NCI-H2196 (cell line): ENCODE results near the gene LRRC57.
"Not testable (repeated sequence)": the region's sequence is repeated elsewhere in the genome, so short reads cannot be mapped to it uniquely, and the experiment has no call there.

Experiments used
- DNase-seq: peaks from one replicate; lab custom pipeline; 2025; ENCODE audit not compliant: unreplicated experiment; lab: John Stamatoyannopoulos, UW

Gene LRRC57

GRCh38 chr15:42548249-42549031, at the start of gene LRRC57, which contains the start of gene HAUS2:
LRRC57 (minus strand) TSS chr15:42548793; CDS start chr15:42548434, 359 bp downstream.
HAUS2 (plus strand) TSS chr15:42548838; CDS start chr15:42548873, 35 bp downstream.
- peak; percentile 78 for DNase-seq

GRCh38 chr15:42595626-42596240, 47.1 kb upstream of the LRRC57 start:
- no peak for DNase-seq

GRCh38 chr15:42594095-42594494, 45.5 kb upstream of the LRRC57 start:
- DNase-seq, result no peak

- DNase-seq, result no peak
Observed at GRCh38 chr15:42593143-42593542, 44.5 kb upstream of the LRRC57 start.

- DNase-seq, result no peak
Observed at GRCh38 chr15:42592716-42593115, 44.1 kb upstream of the LRRC57 start.

- peak; percentile 13 for DNase-seq
Observed at GRCh38 chr15:42591238-42591934, 42.8 kb upstream of the LRRC57 start.

GRCh38 chr15:42590619-42591237, 42.1 kb upstream of the LRRC57 start:
- DNase-seq, result no peak

GRCh38 chr15:42584031-42584765, 35.6 kb upstream of the LRRC57 start:
- no peak for DNase-seq

GRCh38 chr15:42582569-42583375, 34.2 kb upstream of the LRRC57 start:
- no peak for DNase-seq

- peak; percentile 58 for DNase-seq
Observed at GRCh38 chr15:42581272-42581730, 32.7 kb upstream of the LRRC57 start.

- DNase-seq, result no peak
Observed at GRCh38 chr15:42578984-42579537, 30.5 kb upstream of the LRRC57 start.

GRCh38 chr15:42577514-42578031, 29.0 kb upstream of the LRRC57 start:
- no peak for DNase-seq

GRCh38 chr15:42576776-42577175, 28.2 kb upstream of the LRRC57 start:
- DNase-seq, result no peak

- DNase-seq, result no peak
Observed at GRCh38 chr15:42576040-42576594, 27.5 kb upstream of the LRRC57 start.

GRCh38 chr15:42575188-42576039, 26.8 kb upstream of the LRRC57 start, which contains the start of gene STARD9:
STARD9 (plus strand) TSS chr15:42575606; CDS start chr15:42575716, 110 bp downstream.
- peak; percentile 90 for DNase-seq

GRCh38 chr15:42558739-42559138, 10.1 kb upstream of the LRRC57 start:
- DNase-seq, result no peak

- not testable (repeated sequence) for DNase-seq
Observed at GRCh38 chr15:42556550-42557207, 8.1 kb upstream of the LRRC57 start.
